Measurements from ENCODE around the gene SLC38A9. TPM values are rescaled to one million over a fixed set of nuclear protein-coding genes. Genes with fewer than 3 reads are reported as not detected.

The SLC38A9 gene
- total and polyA plus RNA-seq, 7 donors = 2.4 to 56.5 (median 12.5) TPM

GRCh38 chr5:55621229-55621628 lies 90.9 kb downstream of the SLC38A9 start:
- H3K4me3 ChIP-seq = no peak overlapping the region
- DNase-seq = no peak
- intact Hi-C loops (cut with DNase I) = no loop called here
- H3K27ac ChIP-seq = peak overlapping the region; percentile 22 to 68 (median 64)
- no peaks in the 10 kb centered on the region for H3K9me3 ChIP-seq
- H3K4me1 ChIP-seq = peaks cover 2 to 53% (median 35%) of the 10 kb centered on the region in 4 donors
- H3K36me3 ChIP-seq = no peaks in the 10 kb centered on the region
- 22 to 54% methylated on average over 3 of the region's 3 CpGs for WGBS, 2 donors
- TF ChIP-seq POLR2A (IDR thresholded peaks at IDR 0.05) = no peak
- TF ChIP-seq CTCF (IDR thresholded peaks at IDR 0.05) = no peak
- TF ChIP-seq EP300 (IDR thresholded peaks at IDR 0.05) = no peak
- TF ChIP-seq POLR2AphosphoS5 (IDR thresholded peaks at IDR 0.05) = no peak
- no peaks in the 10 kb centered on the region for H3K27me3 ChIP-seq

GRCh38 chr5:55620766-55621160 lies 91.4 kb downstream of the SLC38A9 start:
- TF ChIP-seq EP300 (IDR thresholded peaks at IDR 0.05) = no peak
- no peak for TF ChIP-seq POLR2A (IDR thresholded peaks at IDR 0.05)
- no peak for TF ChIP-seq POLR2AphosphoS5 (IDR thresholded peaks at IDR 0.05)
- no peak for TF ChIP-seq CTCF (IDR thresholded peaks at IDR 0.05)
- H3K4me1 ChIP-seq = peaks cover 2 to 48% (median 31%) of the 10 kb centered on the region in 4 donors

GRCh38 chr5:55620009-55620765 lies 91.9 kb downstream of the SLC38A9 start:
- WGBS, 2 donors = 83 to 84% methylated on average over 6 of the region's 6 CpGs
- no peak for DNase-seq
- H3K9me3 ChIP-seq = no peaks in the 10 kb centered on the region
- TF ChIP-seq CTCF (IDR thresholded peaks at IDR 0.05) = no peak
- no peak for TF ChIP-seq EP300 (IDR thresholded peaks at IDR 0.05)
- no peak for TF ChIP-seq POLR2A (IDR thresholded peaks at IDR 0.05)
- TF ChIP-seq POLR2AphosphoS5 (IDR thresholded peaks at IDR 0.05) = no peak
- H3K36me3 ChIP-seq = no peaks in the 10 kb centered on the region
- intact Hi-C loops (cut with DNase I) = no loop called here
- peaks cover 2 to 43% (median 27%) of the 10 kb centered on the region in 4 donors for H3K4me1 ChIP-seq
- no peak overlapping the region for H3K4me3 ChIP-seq
- peak overlapping the region in 3 of 4 donors; percentile 61 to 68 (median 66) for H3K27ac ChIP-seq
- no peaks in the 10 kb centered on the region for H3K27me3 ChIP-seq

More at GRCh38 chr5:55620766-55621160, 91.4 kb downstream of the SLC38A9 start:
- no peak for DNase-seq
- no peaks in the 10 kb centered on the region for H3K36me3 ChIP-seq
- no peaks in the 10 kb centered on the region for H3K27me3 ChIP-seq
- intact Hi-C loops (cut with DNase I) = no loop called here
- H3K9me3 ChIP-seq = no peaks in the 10 kb centered on the region
- no peak overlapping the region for H3K4me3 ChIP-seq
- WGBS, 2 donors = 85% methylated on average over 4 of the region's 4 CpGs
- peak overlapping the region; percentile 22 to 68 (median 64) for H3K27ac ChIP-seq

- Histone ChIP-seq H3K27ac (no peak overlapping the region), H3K9me3 (no peaks in the 10 kb centered on the region), H3K27me3 (no peaks in the 10 kb centered on the region), H3K36me3 (no peaks in the 10 kb centered on the region), H3K4me1 (peaks cover 0 to 29% (median 20%) of the 10 kb centered on the region in 4 donors), H3K4me3 (no peak overlapping the region)
- DNase-seq = no peak
- 74 to 82% methylated on average over 5 of the region's 5 CpGs for WGBS, 2 donors
- intact Hi-C loops (cut with DNase I) = no loop called here
- TF ChIP-seq POLR2AphosphoS5 (IDR thresholded peaks at IDR 0.05) (no peak), CTCF (IDR thresholded peaks at IDR 0.05) (no peak)
These were observed 93.8 kb downstream of the SLC38A9 start for GRCh38 chr5:55618318-55618717.
